Measurements from ENCODE around the gene EYA2.
A peak's percentile ranks its signal among the peaks of the same experiment; 100 is the strongest.
"Not testable (repeated sequence)": the region's sequence is repeated elsewhere in the genome, so short reads cannot be mapped to it uniquely, and the experiment has no call there.

Gene EYA2

DNA sequence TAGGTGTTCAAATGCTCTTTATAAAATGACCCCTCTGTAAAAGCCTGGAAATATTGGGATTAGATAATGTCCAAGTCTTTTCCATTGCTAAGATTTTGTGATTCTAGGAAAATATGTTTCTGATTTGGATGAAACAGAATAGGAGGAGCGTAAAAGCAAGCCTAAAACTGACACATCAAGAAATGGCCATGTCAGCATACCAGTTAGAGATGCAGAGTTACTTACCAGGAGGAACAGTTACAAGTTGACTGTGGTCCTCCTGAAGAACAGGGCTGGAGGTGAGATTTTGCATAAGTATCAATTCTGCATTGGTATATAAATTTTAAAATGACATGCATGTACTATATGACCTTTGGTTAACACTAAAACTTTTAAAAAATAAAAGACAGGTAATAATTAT is 35.3 kb downstream of the EYA2 start:
- no peak for DNase-seq (ENCODE audit: extremely low read depth in 1 of 2, low read depth in 1 of 2)

GRCh38 chr20:46930640-46931339 is 36.1 kb downstream of the EYA2 start:
- DNase-seq (ENCODE audit: extremely low read depth in 1 of 2, low read depth in 1 of 2): no peak

DNA sequence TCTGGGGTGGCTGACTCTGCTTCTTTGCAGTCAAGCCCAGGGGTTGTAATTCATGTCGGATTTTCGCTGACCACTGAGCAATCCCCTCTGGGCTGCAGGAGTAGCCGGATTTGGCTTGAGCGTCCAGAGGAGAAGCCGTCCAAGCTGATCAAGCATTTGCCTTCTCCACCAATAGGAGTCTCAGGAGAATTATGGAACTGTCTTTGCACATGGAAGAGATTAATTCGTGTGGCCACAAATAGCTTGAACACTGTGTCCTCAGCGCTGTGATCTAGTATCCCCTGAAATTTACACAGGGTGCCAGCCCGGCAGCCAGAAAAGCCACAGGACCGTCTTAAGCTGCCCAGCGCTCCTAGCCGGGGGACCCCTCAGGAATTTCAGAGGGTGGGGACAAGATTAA is 37.1 kb downstream of the EYA2 start:
- DNase-seq (ENCODE audit: extremely low read depth in 1 of 2, low read depth in 1 of 2): no peak

DNA sequence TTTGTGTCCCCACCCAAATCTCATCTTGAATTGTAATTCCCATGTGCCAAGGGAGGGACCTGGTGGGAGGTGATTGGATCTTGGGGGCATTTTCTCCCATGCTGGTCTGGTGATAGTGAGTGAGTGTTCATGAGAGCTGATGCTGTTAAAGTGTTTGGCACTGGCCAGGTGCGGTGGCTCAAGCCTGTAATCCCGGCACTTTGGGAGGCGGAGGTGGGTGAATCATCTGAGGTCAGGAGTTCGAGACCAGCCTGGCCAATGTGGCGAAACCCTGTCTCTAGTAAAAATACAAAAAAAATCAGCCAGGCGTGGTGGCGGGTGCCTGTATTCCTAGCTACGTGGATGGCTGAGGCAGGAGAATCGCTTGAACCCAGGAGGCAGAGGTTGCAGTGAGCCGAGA is 37.8 kb downstream of the EYA2 start:
- not testable (repeated sequence) for DNase-seq (ENCODE audit: extremely low read depth in 1 of 2, low read depth in 1 of 2)

DNA sequence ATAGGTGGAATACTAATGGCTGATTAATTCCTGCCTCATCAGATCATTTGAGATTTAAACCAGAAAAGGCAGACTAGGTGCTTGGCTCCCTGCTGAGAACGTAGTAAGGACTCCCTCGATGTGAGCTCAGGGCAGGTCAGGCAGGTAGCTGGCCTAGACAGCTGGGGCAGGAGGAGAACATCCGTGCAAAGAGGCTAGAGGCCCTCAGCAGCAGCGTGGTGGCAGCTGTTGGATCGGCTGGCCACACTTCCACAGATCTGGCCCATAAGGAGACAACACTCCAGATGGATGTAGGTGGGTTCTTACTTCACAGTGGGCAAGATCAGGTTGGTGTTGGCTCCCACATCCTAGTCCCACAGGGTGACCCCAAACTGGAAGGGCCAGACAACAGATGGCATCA is 38.5 kb downstream of the EYA2 start:
- no peak for DNase-seq (ENCODE audit: extremely low read depth in 1 of 2, low read depth in 1 of 2)

DNA sequence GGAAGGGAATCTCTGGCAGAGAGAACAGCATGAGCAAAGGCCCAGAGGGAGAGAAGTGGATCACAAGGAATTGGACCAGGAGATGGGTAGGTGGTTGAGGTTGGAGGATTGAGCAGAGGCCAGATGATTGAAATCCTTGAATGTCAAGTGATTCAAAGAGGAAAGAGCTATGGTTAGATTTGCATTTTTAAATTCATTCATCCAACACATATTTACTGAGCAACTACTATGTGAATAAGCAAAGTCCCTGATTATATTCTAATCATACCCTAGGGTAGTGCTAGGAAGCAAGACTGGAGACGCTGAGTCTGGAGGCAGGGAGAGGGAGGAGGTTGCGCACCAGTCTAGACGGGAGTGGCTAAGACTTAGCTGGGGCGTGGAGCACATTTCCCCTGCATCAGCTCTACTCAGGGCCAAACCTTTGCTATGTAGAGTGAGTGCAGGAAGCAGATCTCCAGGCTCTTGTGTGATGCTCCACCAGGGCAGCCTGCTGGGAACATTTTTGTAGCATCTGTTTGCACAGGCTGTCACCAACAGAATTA is 40.2 kb downstream of the EYA2 start:
- no peak for DNase-seq (ENCODE audit: extremely low read depth in 1 of 2, low read depth in 1 of 2)

DNA sequence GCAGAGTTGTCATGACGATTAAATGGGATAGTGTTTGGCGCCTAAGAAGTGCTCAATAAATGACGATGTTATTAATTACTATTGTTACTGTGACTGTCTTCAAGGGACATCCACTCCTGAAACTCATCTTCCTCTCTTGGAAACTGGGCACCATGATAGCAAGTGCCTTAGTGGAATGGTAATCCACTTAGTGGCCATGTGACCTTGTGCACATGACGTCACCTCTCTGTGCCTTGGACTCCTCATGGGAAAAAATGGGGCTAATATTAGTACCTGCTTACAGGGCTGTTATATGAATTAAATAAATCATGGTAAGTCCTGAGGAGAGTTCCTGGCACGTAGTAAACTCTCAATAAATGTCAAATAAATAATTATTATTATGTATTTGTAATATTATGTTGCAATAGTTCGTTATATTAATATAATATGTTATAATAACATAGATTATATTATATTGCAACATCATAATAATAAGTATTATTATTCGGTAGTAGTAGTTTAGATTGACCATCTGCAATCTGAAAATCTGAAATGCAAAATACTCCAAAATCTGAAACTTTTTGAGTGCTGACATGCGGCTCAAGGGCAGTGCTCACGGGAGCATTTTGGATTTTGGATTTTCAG is 40.9 kb downstream of the EYA2 start:
- DNase-seq (ENCODE audit: extremely low read depth in 1 of 2, low read depth in 1 of 2): no peak

GRCh38 chr20:46936415-46937156 is 41.9 kb downstream of the EYA2 start:
- DNase-seq (ENCODE audit: extremely low read depth in 1 of 2, low read depth in 1 of 2): no peak

DNA sequence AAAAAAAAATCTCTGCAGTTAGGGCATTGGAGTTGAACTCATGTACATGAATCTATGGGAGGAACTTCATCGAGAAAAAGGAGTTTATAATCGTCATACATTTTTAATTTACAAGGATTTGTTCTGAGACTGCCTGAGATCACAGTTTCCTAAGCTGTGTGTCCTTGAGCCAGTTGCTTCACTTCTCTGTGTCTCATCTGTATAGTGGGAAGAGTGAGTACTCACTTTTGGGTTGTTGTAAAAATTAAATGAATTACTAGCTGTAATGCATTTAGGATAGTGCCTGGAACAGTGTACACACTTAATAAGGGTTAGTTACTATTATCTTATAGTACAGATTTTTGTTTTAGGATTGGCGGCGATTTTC is 42.5 kb downstream of the EYA2 start:
- no peak for DNase-seq (ENCODE audit: extremely low read depth in 1 of 2, low read depth in 1 of 2)

DNA sequence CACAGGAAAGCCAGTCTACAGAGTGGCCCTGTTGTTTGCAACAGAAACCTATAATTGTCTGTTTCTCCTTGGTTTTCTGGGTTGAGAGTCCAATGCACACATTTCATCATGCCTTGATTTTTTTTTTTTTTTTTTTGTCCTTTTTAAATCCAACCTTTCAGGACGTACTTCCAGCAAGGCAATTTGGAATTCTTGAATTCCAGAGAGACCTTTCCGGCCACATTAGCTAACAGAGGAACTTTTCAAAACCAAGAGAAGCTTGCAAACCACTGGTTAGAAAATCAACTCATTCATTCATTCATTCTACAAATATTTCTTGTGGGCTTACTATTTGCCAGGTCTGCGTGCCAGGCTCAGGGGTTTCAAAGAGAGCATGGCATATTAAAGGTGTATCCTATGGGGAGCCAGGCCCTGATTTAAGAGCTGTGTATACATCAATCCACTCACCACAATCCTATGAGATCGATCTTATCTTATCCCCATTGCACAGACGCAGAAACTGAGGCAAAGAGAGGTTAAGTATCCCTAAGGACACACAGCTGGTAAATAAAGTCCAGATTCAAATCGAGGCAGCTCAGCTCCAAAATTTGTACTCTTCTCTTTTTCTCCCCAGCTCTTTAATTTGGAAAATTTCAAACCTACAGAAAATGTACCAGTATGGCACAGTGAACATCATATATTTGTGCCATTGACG is 43.0 kb downstream of the EYA2 start:
- DNase-seq (ENCODE audit: extremely low read depth in 1 of 2, low read depth in 1 of 2): no peak

DNA sequence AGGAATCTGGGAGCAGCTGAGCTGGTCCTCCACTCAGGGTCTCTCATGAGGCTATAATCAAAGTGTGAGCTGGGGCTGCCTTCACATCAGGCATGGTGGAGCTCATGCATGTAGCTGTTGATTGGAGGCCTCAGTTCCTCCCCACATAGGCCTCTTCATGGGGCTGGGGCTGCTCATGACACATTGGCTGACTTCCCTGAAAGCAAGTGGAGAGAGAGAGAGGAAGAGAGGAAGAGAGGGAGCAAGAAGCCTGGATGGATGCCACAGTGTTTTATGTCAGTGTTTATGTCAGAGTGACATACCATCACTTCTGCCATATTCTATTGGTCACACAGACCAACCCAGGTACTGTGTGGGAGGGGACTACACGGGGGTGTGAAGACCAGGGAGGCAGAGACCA is 43.8 kb downstream of the EYA2 start:
- DNase-seq (ENCODE audit: extremely low read depth in 1 of 2, low read depth in 1 of 2): no peak

- no peak for DNase-seq (ENCODE audit: extremely low read depth in 1 of 2, low read depth in 1 of 2)
Measured at GRCh38 chr20:46939031-46939965, 44.7 kb downstream of the EYA2 start.

DNA sequence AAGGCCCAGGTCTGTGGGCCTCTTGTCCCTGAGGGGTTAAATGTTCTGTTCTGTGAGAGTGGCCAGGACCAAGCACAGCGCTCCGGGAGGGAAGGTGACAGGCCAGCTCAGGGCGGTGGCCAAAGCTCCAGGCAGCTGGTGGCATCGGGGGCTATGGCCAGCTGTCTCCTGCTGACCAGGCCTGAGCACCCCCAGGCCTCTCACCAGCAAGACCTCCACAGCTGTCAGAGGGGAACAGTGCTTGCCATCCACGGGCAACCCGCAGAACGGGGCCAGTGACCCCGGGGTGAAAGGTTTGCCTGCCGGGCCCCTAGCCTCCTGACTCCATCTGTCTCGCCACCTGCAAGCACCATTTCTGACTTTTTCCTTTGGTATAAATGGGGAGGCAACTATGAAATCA is 46.0 kb downstream of the EYA2 start:
- DNase-seq (ENCODE audit: extremely low read depth in 1 of 2, low read depth in 1 of 2): no peak

GRCh38 chr20:46941404-46941803 is 46.8 kb downstream of the EYA2 start:
- DNase-seq (ENCODE audit: extremely low read depth in 1 of 2, low read depth in 1 of 2): no peak

GRCh38 chr20:46943861-46944591 is 49.4 kb downstream of the EYA2 start:
- DNase-seq (ENCODE audit: extremely low read depth in 1 of 2, low read depth in 1 of 2): no peak

GRCh38 chr20:46945465-46945864 is 50.8 kb downstream of the EYA2 start:
- DNase-seq (ENCODE audit: extremely low read depth in 1 of 2, low read depth in 1 of 2): no peak

DNA sequence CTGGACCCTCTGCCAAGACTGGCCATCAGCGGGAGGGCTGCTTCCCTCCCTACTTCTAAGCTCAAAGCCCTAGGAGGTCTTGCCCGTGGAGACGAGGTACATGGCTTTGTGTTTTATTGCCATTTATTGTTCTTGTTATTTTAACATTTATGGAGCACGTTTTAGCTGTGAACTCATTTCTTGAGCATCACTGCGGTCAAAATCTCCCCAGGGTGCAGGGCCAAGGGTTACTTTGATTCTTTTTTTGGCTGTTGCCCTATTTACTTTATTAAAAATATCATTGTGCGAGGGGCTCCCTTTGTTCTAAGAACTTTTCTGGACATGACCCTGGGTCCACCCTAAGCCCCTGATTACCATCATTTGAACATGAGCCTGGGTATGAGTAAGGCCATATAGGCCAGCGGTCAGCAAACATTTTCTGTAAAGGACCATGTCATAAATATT is 51.6 kb downstream of the EYA2 start:
- DNase-seq (ENCODE audit: extremely low read depth in 1 of 2, low read depth in 1 of 2): no peak

DNA sequence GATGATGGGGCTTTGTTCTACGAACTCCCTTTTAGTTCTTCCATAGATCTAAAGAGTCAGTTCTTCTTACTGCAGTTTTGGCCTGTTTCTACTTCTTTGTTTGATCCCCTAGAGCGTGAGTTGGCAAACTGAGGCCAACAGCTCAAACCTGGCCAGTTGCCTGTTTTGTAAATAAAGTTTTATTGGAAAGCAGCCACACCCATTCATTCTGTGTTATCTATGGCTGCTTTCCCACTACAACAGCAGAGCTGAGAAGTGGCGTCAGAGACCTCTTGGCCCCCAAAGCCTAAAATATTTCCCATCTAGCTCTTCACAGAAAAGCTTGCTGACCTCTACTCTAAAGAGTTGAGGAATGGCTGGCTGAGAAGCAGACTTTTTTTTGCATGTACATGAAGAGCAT is 52.2 kb downstream of the EYA2 start:
- DNase-seq (ENCODE audit: extremely low read depth in 1 of 2, low read depth in 1 of 2): no peak

GRCh38 chr20:46948081-46948480 is 53.4 kb downstream of the EYA2 start:
- DNase-seq (ENCODE audit: extremely low read depth in 1 of 2, low read depth in 1 of 2): no peak

- peak in 1 of 2 donors; percentile 27 for DNase-seq (ENCODE audit: extremely low read depth in 1 of 2, low read depth in 1 of 2)
Measured at GRCh38 chr20:46951405-46951804, 56.8 kb downstream of the EYA2 start.
